Limb (tissue), 2 donors: ENCODE data around the gene TMEM40.
"Not testable (repeated sequence)": the region's sequence is repeated elsewhere in the genome, so short reads cannot be mapped to it uniquely, and the experiment has no call there.

ENCODE experiments used
- DNase-seq, 2 donors: peaks; one replicate each; pipeline ENCODE4 v3.0.0-alpha.2; 2016; ENCODE audit errors: extremely low spot score in 2 of 2

TMEM40 gene

DNA sequence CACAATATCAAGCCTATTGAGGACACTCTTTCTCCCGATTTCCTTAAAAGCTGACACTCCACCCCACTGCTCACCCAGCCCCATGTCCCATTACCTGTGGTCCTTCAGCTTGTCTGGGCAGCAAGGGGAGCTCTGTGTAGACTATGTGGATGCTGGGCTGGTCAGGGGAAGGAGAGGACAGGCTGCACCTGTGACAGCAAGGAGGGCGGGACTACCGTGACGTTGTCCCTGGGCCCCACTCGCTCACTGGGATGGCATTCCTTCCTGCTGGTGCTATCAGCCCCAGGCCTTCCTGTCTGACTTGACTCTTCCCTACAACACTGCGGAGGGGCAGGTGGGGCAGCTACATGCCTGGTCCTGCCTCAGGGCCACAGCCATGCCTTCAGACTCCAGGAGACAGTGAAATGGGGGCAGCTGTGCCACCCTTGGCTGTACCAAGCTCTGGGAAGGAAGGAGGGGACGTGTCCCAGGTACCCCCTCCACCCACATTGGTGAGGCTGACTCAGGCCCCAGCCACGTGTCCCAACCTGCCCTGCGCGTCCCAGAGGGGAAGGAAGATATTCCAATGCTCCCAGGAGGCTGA lies at the start of gene TMEM40:
Gene TMEM40, minus strand, starts transcription at position 163 of the 583 bp plus-strand sequence. CDS start 9,427 bp downstream, outside the sequence.
- peak in 1 of 2 donors; percentile 39 for DNase-seq

GRCh38 chr3:12808587-12808986 lies 49.5 kb upstream of the TMEM40 start:
- DNase-seq, result no peak

DNA sequence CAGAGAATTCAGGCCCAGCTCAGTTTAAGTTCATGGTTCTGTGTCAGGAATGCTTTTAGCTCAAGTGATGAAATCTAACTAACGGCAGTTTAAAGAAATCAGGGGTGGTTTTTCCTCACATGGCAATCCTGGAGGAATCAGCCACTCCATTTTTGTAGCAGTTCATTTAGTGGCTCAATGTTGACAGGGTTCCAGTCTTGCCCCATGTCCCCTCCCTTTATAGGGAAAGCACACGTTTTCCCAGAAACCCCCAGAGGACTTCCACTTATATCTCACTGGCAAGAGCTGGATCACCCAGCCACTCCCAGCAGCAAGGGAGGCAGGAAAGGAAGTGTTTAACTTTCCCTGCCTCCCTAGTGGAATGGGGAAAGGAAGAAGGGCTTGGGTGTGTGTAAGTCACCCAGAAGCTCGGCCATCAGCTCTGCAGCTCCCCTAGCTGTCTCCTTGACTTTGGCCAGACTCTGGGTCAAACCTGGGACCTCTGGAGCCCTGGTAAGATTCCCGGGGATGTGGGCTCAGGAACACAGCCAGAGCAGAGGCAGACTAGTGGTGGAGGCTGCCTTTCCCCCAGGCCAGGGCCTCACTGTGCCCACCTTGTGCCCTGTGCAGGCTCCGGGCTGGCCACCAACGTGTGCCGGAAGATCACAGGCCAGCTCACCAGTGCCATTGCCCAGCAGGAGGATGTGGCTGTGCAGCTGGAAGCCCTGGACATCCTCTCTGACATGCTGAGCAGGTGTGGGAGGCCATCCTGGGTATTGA lies 48.7 kb upstream of the TMEM40 start:
- no peak for DNase-seq

- DNase-seq, result no peak
Observed at GRCh38 chr3:12807066-12807465, 48.0 kb upstream of the TMEM40 start.

DNA sequence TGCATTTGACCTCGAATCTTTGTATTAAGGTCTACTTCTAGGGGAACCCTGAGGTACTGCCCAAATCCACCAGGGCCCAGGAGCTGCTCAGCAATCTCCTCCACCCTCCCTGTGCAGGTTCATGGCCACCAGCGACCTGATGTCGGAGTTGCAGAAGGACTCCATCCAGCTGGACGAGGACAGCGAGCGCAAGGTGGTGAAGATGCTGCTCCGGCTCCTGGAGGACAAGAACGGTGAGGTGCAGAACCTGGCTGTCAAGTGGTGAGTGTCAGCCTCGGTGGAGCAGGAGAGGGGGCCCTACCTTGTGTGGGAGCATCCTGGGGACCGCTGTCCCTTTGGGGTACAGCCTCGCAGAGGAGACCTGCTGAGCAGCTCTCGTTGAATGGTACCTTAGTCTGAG lies 44.3 kb upstream of the TMEM40 start:
- DNase-seq, result no peak

- no peak for DNase-seq
Observed at GRCh38 chr3:12799525-12800440, 40.7 kb upstream of the TMEM40 start.

- no peak for DNase-seq
Observed at GRCh38 chr3:12798559-12799179, 39.6 kb upstream of the TMEM40 start.

DNA sequence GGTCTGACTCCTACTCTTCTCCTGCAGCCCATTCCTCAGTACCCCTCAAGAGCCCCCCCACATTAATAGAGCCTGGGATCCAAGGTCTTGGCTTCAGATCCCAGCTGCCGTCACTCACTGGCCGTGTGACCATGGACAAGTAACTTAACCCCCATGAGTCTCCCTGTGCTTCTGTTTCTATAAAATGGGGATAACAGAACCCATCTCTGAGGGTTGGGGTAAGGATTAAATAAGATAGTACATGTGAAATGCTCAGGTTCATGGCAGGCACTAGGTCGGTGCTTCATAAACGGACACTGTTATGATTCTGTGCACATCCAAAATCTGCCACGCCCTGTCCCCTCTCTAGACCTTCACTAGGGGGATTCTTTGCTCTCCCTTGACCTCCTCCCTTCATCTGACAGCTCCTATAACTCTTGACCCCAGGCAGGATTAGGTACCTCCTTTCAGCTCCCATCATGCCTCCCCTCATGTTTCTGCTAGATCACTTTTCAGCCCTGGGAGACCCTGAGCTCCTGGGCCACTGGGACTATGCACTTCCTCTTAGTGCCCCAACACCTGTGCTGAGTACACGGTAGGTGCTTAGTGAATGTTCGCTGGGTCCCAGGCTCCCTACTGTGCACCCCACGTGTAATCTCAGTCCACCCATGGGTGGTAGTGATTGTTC lies 39.0 kb upstream of the TMEM40 start:
- DNase-seq, result no peak

- DNase-seq, result no peak
Observed at GRCh38 chr3:12797124-12797891, 38.2 kb upstream of the TMEM40 start.

DNA sequence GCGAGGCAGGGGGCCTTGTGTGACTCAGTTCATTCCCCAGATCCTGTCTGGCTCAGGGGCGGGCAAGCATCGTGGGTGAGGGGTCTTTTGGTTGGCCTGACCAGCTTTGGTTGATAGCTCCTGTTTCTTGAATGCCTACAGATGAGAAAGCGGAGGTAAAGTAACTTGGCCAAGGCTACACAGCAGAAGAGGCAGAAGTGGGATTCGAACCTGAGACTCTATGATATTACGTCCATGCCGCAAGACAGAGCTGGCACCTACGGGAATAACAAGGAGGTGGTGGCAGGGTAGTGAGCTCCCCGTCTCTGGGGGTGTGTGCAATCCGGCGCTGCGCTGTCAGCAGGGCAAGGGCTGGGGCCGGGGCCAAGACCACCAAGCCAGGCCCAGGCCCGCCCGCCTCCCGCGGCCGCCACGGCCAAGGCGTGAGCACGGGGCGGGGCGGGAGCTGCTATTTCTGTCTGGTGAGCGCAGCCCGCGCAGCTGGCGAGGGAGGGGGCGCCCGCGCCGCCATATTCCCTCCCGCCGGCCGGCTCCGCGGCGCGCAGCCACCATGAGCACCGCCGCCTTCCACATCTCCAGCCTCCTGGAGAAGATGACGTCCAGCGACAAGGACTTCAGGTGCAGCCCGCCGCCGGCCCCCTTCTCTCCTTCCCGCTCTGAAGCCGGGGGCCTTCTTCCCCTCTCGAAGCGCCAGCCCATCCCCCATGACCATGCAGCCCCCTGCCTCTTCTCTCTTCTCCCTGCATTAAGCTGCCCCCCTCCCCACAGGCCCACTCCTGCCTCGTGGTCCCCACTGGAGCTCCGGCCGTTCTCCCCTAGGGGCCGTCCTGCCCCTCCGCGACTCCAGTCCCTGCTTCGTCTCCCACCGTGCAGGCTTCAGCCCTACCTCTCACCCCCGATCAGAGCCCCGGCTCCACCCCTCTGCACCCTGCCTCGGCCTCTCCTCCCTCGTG lies 37.4 kb upstream of the TMEM40 start, which contains the start of gene CAND2:
Gene CAND2, plus strand, starts transcription at position 510 of the 953 bp plus-strand sequence. Its CDS starts 41 bp downstream, at position 551.
- peak; percentile 81 to 89 for DNase-seq

DNA sequence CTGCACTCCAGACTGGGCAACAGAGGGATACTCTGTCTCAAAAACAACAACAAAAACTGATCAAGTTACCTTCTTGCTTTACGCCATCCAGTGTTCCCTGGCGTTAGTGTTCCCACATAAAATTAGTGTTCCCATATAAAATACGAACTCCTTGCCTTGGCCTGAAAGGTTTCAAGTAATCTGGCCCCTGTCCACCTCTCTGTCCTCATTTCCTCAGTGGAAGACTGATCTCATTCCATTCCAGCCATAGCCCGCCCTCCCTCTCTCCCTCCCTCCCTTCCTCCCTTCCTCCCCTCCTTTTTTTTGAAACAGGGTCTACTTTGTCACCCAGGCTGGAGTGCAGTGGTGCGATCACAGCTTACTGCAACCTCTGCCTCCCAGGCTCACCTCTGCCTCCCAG lies 34.6 kb upstream of the TMEM40 start:
- DNase-seq, result no peak

DNA sequence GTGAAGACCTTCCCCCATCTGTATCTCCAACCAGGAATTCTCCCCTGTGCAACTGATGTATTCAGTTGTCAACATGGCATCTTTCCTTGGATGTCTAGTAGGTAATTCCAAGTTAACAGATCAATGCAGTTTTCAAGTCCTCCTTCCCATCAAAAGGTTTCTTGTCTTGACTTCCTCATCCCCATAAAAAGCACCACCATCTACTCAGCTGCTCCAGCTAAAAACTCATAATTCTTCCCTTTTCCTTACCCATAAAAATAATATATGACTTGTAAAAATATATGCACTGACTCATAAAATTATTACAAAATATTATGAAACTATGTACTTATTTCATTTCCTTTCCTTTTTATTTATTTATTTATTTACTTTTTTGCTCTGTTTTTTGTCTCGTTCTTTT lies 32.4 kb upstream of the TMEM40 start:
- DNase-seq, result no peak

GRCh38 chr3:12787967-12788690 lies 29.1 kb upstream of the TMEM40 start:
- not testable (repeated sequence) for DNase-seq

- peak in 1 of 2 donors; percentile 53 for DNase-seq
Observed at GRCh38 chr3:12787346-12787745, 28.3 kb upstream of the TMEM40 start.

- no peak for DNase-seq
Observed at GRCh38 chr3:12785096-12785495, 26.0 kb upstream of the TMEM40 start.

DNA sequence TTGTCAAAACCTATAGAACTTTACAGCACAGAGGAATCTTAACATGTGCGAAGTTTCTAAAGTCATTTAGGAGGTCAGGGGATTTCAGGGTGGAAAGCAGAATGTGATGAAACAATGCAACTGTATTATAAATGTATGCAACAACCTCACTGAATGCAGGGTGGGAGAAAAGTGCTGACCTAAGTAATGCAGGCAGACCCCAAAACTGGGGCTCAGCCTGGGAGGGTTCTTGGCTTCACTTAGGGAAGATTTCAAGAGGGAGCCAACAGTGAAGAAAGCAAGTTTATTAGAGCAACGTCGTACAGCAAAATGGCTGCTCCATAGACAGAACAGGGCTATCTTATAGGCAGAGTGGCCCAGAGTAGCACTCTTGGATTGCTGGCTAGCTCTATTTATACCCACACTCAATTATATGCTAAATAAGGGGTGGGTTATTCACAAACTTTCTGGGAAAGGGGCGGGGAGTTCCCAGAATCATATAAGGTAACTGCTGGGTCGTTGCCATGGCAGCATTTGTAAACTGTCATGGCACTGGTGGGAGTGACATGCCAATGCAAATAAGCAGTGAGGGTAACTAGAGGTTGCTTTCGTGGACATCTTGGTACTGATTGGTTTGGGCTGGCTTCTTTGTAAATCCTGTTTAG lies 23.2 kb upstream of the TMEM40 start:
- DNase-seq, result no peak

- DNase-seq, result no peak
Observed at GRCh38 chr3:12780751-12781150, 21.7 kb upstream of the TMEM40 start.

DNA sequence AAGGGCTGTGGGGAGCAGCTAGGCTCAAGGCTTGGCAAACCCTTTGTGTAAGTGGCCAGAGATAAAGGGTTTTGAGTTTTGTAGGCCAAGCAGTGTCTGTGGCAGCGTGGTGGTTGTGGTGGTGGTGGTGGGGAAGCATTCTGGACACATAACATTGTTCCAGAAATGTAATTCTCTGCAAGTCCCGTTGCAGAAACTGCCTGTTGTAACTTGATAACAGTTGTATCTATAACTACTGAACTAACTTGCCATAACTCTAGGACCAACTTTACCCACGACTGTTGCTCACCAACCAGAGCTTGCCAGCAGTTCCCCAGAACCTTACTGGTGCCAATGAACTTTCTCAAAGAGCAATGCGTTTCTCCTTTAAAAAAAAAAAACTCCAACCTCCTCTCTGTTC lies 18.1 kb upstream of the TMEM40 start:
- no peak for DNase-seq
